ENCODE measurements around the gene EDC4.
"Not testable (repeated sequence)": the region's sequence is repeated elsewhere in the genome, so short reads cannot be mapped to it uniquely, and the experiment has no call there.

Gene EDC4

GRCh38 chr16:67907397-67908180 lies 34.7 kb downstream of the EDC4 start:
- DNase-seq (ENCODE audit: low read depth in 2 of 2): no peak

GRCh38 chr16:67909056-67909742 lies 36.3 kb downstream of the EDC4 start:
- DNase-seq (ENCODE audit: low read depth in 2 of 2): no peak

DNA sequence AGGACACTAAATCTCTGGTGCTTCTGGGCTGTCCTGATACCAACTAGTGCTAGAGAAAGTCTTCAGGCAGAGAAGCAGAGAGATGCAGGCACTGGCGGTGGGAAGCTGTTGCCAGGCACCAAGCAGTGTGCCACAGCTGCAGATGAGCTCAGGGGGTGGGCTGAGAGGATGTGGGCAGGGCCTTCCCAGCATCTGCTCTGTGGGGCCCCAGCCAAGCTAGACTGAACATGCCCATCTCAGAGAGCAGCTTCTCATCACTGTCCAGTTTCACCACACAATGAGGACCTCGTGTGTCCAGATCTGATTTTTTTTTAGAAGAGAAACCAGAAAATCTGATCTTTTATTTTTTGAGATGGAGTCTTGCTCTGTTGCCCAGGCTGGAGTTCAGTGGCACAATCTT lies 37.3 kb downstream of the EDC4 start:
- DNase-seq (ENCODE audit: low read depth in 2 of 2): no peak

DNA sequence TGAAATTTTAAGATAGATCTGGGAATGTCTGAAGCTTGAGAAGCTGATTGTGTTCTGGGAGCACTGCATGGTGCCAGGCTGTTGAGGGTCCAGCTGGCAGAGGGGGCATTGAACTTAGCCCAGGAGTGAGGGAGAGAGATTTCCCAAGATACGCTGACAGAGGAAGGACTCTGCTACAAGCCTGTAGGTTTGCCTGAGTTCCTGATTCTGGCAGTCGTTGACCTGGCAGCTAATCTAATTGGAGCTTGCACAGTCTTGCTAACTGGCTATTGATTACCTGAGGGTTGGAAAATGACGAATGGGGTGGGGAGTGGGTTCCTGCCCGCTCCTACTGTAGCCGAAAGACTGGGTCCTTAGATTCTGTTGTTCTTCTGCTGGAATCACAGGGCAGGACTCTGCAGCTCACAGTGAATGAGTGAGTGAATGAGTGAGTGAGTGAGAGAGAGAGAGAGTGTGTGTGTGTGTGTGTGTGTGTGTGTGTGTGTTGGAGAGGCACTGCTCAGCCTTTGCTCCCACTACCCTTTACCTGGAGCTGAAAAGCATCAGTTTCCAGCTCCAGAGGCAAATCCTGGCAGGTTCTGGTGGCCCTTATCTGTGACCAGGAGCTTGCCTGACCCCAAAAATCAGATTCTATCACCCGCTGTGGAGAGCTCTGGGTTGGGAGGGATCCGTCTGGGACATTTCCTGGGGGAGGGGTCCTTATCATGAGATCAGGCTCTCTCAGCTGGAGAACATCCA lies 42.1 kb downstream of the EDC4 start:
- no peak for DNase-seq (ENCODE audit: low read depth in 2 of 2)

DNA sequence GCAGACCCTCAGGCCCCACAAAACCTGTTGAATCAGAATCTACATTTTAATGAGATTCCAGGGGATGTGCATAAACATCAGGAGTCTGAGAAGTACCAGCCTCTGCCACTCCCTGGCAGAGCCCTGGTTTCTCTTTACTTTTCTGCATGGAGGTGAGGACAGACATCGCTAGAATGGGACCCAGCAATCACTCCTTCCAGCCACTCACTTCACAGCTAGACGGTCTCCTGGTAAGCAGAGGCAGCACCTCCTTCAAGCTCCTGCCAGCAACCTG lies 42.6 kb downstream of the EDC4 start:
- DNase-seq (ENCODE audit: low read depth in 2 of 2): not testable (repeated sequence)

GRCh38 chr16:67915831-67916723 lies 43.2 kb downstream of the EDC4 start:
- no peak for DNase-seq (ENCODE audit: low read depth in 2 of 2)

DNA sequence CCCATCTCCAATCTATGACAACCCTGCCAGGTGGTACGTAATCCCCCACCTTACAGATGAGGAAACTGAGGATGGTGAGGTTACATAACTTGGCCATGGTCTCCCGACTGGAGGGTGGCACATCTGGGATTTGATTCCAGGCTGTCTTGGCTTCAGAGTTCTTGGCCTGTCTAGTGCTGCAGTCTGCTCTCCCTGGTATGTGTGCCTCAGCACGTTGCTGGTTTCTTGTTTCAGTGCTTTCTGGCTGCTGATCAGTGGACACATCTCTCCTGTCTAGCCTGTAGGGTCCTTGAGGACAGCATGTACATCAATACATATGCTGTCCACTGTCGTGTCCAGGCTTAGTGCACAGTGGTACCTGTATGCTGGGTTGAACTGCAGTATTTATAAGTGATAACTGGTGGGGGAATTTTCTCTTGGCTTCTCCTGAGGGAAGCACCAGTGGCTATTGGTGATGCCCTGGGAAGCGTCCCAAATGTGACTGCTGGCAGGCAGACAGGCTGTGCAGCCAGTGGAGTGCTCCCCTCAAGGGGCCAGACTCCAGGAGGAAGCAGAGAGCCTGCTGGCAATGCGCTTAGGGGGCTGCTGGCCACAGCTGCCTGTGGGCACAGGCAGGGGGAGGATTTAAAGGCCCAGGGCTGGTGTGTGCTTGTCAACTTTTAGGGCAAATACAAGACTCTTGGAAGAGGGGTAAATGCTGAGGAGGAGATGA lies 44.4 kb downstream of the EDC4 start:
- DNase-seq (ENCODE audit: low read depth in 2 of 2): no peak

GRCh38 chr16:67917852-67918236 lies 45.0 kb downstream of the EDC4 start:
- no peak for DNase-seq (ENCODE audit: low read depth in 2 of 2)

- DNase-seq (ENCODE audit: low read depth in 2 of 2): no peak
These were observed 46.9 kb downstream of the EDC4 start for GRCh38 chr16:67919622-67920221.

GRCh38 chr16:67922221-67922620 lies 49.4 kb downstream of the EDC4 start:
- DNase-seq (ENCODE audit: low read depth in 2 of 2): no peak

GRCh38 chr16:67922740-67923139 lies 49.9 kb downstream of the EDC4 start:
- DNase-seq (ENCODE audit: low read depth in 2 of 2): no peak

- DNase-seq (ENCODE audit: low read depth in 2 of 2): no peak
These were observed 50.7 kb downstream of the EDC4 start for GRCh38 chr16:67923414-67924116.

DNA sequence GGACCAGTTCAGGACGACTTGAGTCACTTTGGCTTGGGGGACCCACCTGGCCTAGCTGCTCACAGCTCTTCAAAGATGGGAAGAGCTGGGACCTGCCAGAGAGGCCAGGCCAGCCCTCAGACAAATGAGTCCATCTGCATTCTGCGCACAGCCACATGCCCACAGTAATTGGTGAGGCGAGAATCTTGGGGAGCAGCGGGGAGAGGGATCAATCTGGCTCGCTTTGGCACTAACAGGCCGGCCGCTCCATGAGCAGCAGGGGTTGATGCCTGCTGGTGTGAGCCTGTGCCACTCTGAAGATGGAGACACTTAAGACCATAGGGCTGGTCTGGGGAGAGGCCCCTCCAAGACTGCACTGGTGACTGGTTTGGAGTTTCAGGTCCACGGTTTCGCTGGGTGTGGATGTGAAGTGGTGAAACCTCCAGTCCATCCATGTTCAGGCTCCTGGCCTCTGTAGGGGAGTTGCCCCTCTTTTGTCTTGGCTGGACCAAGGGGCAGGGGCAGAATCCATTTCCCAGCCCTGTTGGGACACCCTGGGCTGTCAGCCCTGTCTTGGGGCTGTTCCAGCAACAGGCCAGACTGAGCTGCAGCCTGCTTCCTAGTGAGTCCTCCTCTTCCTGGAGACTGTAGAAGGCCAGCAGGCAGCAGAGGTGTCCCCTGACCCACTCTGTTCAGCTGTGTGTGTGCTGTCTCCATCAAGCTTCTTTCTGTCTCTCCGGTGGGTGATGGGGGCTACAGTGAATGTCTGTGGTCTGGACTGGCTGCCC lies 51.5 kb downstream of the EDC4 start:
- DNase-seq (ENCODE audit: low read depth in 2 of 2): no peak

DNA sequence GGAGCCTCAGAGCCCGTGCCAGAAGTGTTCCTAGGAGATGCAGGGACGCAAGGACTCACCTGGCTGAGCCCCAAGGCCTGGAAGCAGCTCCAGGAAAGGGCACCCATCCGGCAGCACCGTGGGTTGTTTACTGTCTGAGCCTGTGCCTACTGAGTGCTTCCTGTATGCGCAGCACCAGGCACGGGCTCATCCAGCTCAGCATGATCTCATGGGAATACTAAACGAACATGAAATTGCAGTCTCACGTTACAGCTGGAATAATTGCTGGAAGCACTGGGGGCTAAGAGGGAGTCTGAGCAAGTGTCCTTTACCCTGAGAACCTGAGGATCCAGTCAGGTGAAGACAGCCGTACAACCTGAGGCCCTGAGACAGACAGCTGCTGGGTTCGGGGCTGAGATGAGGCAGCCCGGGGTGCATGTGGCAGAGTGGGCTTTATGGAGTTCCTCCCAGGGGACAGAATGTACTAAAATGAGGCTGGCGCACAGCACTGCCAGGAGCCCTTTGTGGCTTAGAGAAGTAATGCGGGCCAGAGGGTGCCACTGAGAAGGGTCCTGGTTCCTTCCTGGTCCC lies 53.4 kb downstream of the EDC4 start:
- no peak for DNase-seq (ENCODE audit: low read depth in 2 of 2)

- DNase-seq (ENCODE audit: low read depth in 2 of 2): no peak
These were observed 54.5 kb downstream of the EDC4 start for GRCh38 chr16:67927131-67927941.

GRCh38 chr16:67928147-67928546 lies 55.3 kb downstream of the EDC4 start:
- no peak for DNase-seq (ENCODE audit: low read depth in 2 of 2)

- peak; percentile 59 to 69 for DNase-seq (ENCODE audit: low read depth in 2 of 2)
These were observed 55.9 kb downstream of the EDC4 start for GRCh38 chr16:67928561-67929364.

Data from stimulated activated CD4-positive, alpha-beta T cell treated with anti-CD3 and anti-CD28 coated beads, Interleukin-12 subunit alpha, Interleukin-12 subunit beta, amount 100 ng/mL, for 24 hours (primary cell).